Esophagus mucosa (tissue), 1 donor: ENCODE data around the gene PLAA. TPM values are rescaled to one million over a fixed set of nuclear protein-coding genes. Genes with fewer than 3 reads are reported as not detected.
A peak's percentile ranks its signal among the peaks of the same experiment; 100 is the strongest.

Source experiments
- ATAC-seq: fragments of 200-7000 bp; cut with Tn5 transposase; one replicate; pipeline ENCODE4 v1.9.1; 2020
- total RNA-seq: library from RNA; stranded (reverse); gene quantifications from one replicate; pipeline ENCODE4 v1.2.4, GENCODE V29; 2023
- donor health status: DM: yes; HTN: yes; CAD: no.

PLAA gene
- 21.6 TPM for total RNA-seq

GRCh38 chr9:26946753-26947727, at the start of gene PLAA:
Gene PLAA (minus strand): TSS chr9:26947242. CDS start chr9:26947045, 197 bp downstream.
- ATAC-seq, result peak; percentile 100

- ATAC-seq, result no peak
These were observed 48.8 kb upstream of the PLAA start for GRCh38 chr9:26995810-26996209.

- ATAC-seq, result no peak
These were observed 36.3 kb upstream of the PLAA start for GRCh38 chr9:26983340-26983739.

GRCh38 chr9:26975728-26976707, 29.0 kb upstream of the PLAA start:
- ATAC-seq, result peak; percentile 31

- no peak for ATAC-seq
These were observed 27.9 kb upstream of the PLAA start for GRCh38 chr9:26974927-26975326.

- ATAC-seq, result no peak
These were observed 26.9 kb upstream of the PLAA start for GRCh38 chr9:26973989-26974388.

GRCh38 chr9:26971721-26972120, 24.7 kb upstream of the PLAA start:
- no peak for ATAC-seq

GRCh38 chr9:26956860-26957233, 9.8 kb upstream of the PLAA start:
- ATAC-seq, result no peak

- ATAC-seq, result peak; percentile 100
These were observed 9.1 kb upstream of the PLAA start, which contains the start of gene IFT74 for GRCh38 chr9:26955921-26956859. Gene IFT74 (plus strand): TSS chr9:26956412. CDS start chr9:26961968, 5,556 bp downstream.

GRCh38 chr9:26955222-26955903, 8.3 kb upstream of the PLAA start:
- no peak for ATAC-seq

GRCh38 chr9:26954050-26954508, 7.0 kb upstream of the PLAA start:
- no peak for ATAC-seq

GRCh38 chr9:26951794-26952193, 4.8 kb upstream of the PLAA start:
- ATAC-seq, result no peak

GRCh38 chr9:26950521-26950920, 3.5 kb upstream of the PLAA start:
- no peak for ATAC-seq

GRCh38 chr9:26949637-26950069, 2.6 kb upstream of the PLAA start:
- ATAC-seq, result no peak

GRCh38 chr9:26947736-26948135, 694 bp upstream of the PLAA start:
- ATAC-seq, result no peak

- no peak for ATAC-seq
These were observed 1.5 kb downstream of the PLAA start for GRCh38 chr9:26945591-26945990.

GRCh38 chr9:26940779-26941178, 6.3 kb downstream of the PLAA start:
- no peak for ATAC-seq

GRCh38 chr9:26939955-26940711, 6.9 kb downstream of the PLAA start:
- ATAC-seq, result no peak

- ATAC-seq, result no peak
These were observed 9.1 kb downstream of the PLAA start for GRCh38 chr9:26937816-26938371.

- ATAC-seq, result no peak
These were observed 11.2 kb downstream of the PLAA start for GRCh38 chr9:26935847-26936246.
